Eye (tissue), 1 donor: ENCODE results near the gene IL16.
A peak's percentile ranks its signal among the peaks of the same experiment; 100 is the strongest.
"Not testable (repeated sequence)": the region's sequence is repeated elsewhere in the genome, so short reads cannot be mapped to it uniquely, and the experiment has no call there.

ENCODE experiments used
- DNase-seq: peaks from one replicate; pipeline ENCODE4 v3.0.0-alpha.2; 2015

Gene IL16

GRCh38 chr15:81174792-81175327 lies 21.8 kb upstream of the IL16 start:
- no peak for DNase-seq

GRCh38 chr15:81175496-81175895 lies 21.2 kb upstream of the IL16 start:
- DNase-seq: no peak

- DNase-seq: peak; percentile 61
These were observed 20.3 kb upstream of the IL16 start for GRCh38 chr15:81176291-81176893.

GRCh38 chr15:81178365-81178764 lies 18.3 kb upstream of the IL16 start:
- no peak for DNase-seq

- no peak for DNase-seq
These were observed 15.5 kb upstream of the IL16 start for GRCh38 chr15:81181220-81181619.

- DNase-seq: no peak
These were observed 14.5 kb upstream of the IL16 start for GRCh38 chr15:81182031-81182755.

GRCh38 chr15:81182756-81183438 lies 13.8 kb upstream of the IL16 start:
- DNase-seq: no peak

GRCh38 chr15:81183439-81183775 lies 13.3 kb upstream of the IL16 start:
- no peak for DNase-seq

- DNase-seq: no peak
These were observed 12.5 kb upstream of the IL16 start for GRCh38 chr15:81184188-81184587.

GRCh38 chr15:81185631-81186295 lies 10.9 kb upstream of the IL16 start:
- no peak for DNase-seq

GRCh38 chr15:81188354-81188753 lies 8.3 kb upstream of the IL16 start:
- DNase-seq: no peak

- no peak for DNase-seq
These were observed 6.9 kb upstream of the IL16 start for GRCh38 chr15:81189583-81190283.

- DNase-seq: no peak
These were observed 5.7 kb upstream of the IL16 start for GRCh38 chr15:81190922-81191507.

- DNase-seq: no peak
These were observed 5.0 kb upstream of the IL16 start for GRCh38 chr15:81191701-81192100.

GRCh38 chr15:81194723-81195122 lies 2.0 kb upstream of the IL16 start:
- DNase-seq: peak; percentile 30

GRCh38 chr15:81195339-81195864 lies 1.3 kb upstream of the IL16 start:
- peak; percentile 40 for DNase-seq

GRCh38 chr15:81197255-81197630 lies 564 bp downstream of the IL16 start:
- no peak for DNase-seq

- DNase-seq: no peak
These were observed 1.1 kb downstream of the IL16 start for GRCh38 chr15:81197688-81198281.

- no peak for DNase-seq
These were observed 2.5 kb downstream of the IL16 start for GRCh38 chr15:81199031-81199779.

- DNase-seq: no peak
These were observed 9.3 kb downstream of the IL16 start for GRCh38 chr15:81206018-81206417.

- not testable (repeated sequence) for DNase-seq
These were observed 11.3 kb downstream of the IL16 start for GRCh38 chr15:81207987-81208386.
